Measurements from ENCODE around the gene ALX4. TPM values are rescaled to one million over a fixed set of nuclear protein-coding genes. Genes with fewer than 3 reads are reported as not detected.

ALX4 gene
- under 1 TPM in 3 of 4 donors, not detected in 1; 0.09 to 0.32 (median 0.13) TPM for total RNA-seq

- no peak for ATAC-seq (ENCODE audit: low FRiP score)
- TF ChIP-seq, protein P1, sequence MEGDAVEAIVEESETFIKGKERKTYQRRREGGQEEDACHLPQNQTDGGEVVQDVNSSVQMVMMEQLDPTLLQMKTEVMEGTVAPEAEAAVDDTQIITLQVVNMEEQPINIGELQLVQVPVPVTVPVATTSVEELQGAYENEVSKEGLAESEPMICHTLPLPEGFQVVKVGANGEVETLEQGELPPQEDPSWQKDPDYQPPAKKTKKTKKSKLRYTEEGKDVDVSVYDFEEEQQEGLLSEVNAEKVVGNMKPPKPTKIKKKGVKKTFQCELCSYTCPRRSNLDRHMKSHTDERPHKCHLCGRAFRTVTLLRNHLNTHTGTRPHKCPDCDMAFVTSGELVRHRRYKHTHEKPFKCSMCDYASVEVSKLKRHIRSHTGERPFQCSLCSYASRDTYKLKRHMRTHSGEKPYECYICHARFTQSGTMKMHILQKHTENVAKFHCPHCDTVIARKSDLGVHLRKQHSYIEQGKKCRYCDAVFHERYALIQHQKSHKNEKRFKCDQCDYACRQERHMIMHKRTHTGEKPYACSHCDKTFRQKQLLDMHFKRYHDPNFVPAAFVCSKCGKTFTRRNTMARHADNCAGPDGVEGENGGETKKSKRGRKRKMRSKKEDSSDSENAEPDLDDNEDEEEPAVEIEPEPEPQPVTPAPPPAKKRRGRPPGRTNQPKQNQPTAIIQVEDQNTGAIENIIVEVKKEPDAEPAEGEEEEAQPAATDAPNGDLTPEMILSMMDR (IDR thresholded peaks at IDR 0.05) = no peak
- DNase-seq (ENCODE audit: low spot score) = no peak
These were observed at the start of gene ALX4 for GRCh38 chr11:44309478-44310205. Gene ALX4 (minus strand): TSS chr11:44310139. CDS start chr11:44310062, 77 bp downstream.

GRCh38 chr11:44359162-44359561 lies 49.2 kb upstream of the ALX4 start:
- DNase-seq (ENCODE audit: low spot score) (no peak), ATAC-seq (ENCODE audit: low FRiP score) (no peak)
- TF ChIP-seq, protein P1 (IDR thresholded peaks at IDR 0.05) = no peak

DNA sequence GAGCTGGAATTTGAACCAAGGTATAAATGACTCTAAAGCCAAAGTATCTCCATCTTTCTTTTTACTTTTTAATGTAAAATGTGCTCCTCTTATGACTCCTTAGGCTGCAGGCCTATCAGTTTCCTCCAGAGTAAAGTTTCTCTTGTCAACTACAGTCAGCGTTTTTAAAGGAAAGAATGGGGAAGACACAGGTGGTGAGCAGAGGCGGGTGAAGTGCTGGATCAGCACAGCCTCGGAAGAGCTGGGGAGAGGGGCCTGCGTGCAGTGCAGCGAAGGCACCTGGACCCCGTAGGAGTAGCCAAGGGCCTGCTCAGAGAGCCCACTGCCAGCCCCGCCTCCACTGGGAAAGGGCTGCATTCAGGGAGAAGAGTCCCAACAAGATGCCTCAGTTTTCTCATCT lies 48.8 kb upstream of the ALX4 start:
- TF ChIP-seq, protein P1 (IDR thresholded peaks at IDR 0.05) = no peak
- DNase-seq (ENCODE audit: low spot score) (no peak), ATAC-seq (ENCODE audit: low FRiP score) (no peak)

- TF ChIP-seq, protein P1 (IDR thresholded peaks at IDR 0.05) = no peak
- no peak for DNase-seq (ENCODE audit: low spot score)
These were observed 47.8 kb upstream of the ALX4 start for GRCh38 chr11:44357711-44358110.

DNA sequence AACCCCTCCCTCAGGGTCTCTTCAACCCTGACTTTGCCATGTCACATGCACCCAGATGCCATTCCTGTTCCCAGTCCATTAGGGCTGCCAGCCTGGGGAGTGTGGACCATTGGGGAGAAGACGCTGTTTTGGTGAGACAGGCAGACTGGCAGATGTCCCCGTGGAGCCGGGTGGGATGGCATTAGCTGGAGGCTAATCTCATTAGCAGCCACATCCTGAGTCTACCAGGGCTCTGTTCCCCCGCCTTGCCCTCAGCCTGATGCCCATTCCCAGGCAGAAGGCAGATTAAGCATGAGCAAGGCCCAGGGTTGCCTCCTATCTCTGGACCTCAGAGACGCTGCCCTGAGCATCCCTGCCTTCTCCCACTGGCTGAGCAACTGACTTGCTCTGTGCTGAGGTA lies 46.4 kb upstream of the ALX4 start:
- no peak for ATAC-seq (ENCODE audit: low FRiP score)
- TF ChIP-seq, protein P1 (IDR thresholded peaks at IDR 0.05) = no peak
- DNase-seq (ENCODE audit: low spot score) = no peak

More at GRCh38 chr11:44357711-44358110, 47.8 kb upstream of the ALX4 start:
- ATAC-seq (ENCODE audit: low FRiP score) = no peak

- DNase-seq (ENCODE audit: low spot score) (no peak), ATAC-seq (ENCODE audit: low FRiP score) (no peak)
- TF ChIP-seq, protein P1 (IDR thresholded peaks at IDR 0.05) = no peak
These were observed 42.1 kb upstream of the ALX4 start for GRCh38 chr11:44351898-44352498.
